Adipose tissue (tissue), 3 donors: Measurements from ENCODE around the gene TEX101. TPM values are rescaled to one million over a fixed set of nuclear protein-coding genes. Genes with fewer than 3 reads are reported as not detected.

ENCODE experiments used
- H3K27ac ChIP-seq: one replicate; pipeline ENCODE4 v1.5.1; 2013; ENCODE audit warnings: low read depth, low read length
- WGBS, 3 donors: extraction: QIAGEN DNeasy Blood & Tissue Kit; methylation state at CpG; one replicate each; pipeline ENCODE4 v1.1.7; 2013; 5-methylcytosine and 5-hydroxymethylcytosine counted together
- polyA plus RNA-seq, 3 donors: library from polyadenylated mRNA; stranded (reverse); fragments of 200-250 nt; gene quantifications; one replicate each; pipeline ENCODE4 v1.2.3, GENCODE V29; 2013
- donor health status: healthy with polysubstance abuse.
- donor health status: Bipolar disorder and iron deficiency.
- donor health status: healthy.

Gene TEX101
- polyA plus RNA-seq, 3 donors: 0.06 TPM; not detected in 2

- H3K27ac ChIP-seq: no peak overlapping the region
- WGBS, 3 donors: 10 to 13% (median 11%) methylated on average over 33 of the region's 33 CpGs
These were observed 49.6 kb downstream of the TEX101 start for GRCh38 chr19:43464134-43464775.

- H3K27ac ChIP-seq: no peak within 1 kb of the TSS
- WGBS, 3 donors: 31 to 40% (median 39%) methylated on average over 24 of the region's 24 CpGs
These were observed 50.9 kb downstream of the TEX101 start, which contains the start of gene LYPD3 for GRCh38 chr19:43465468-43466120. Gene LYPD3, minus strand, starts transcription at chr19:43465608. Its CDS starts 37 bp downstream, at chr19:43465571.

GRCh38 chr19:43466793-43467192 lies 52.1 kb downstream of the TEX101 start:
- H3K27ac ChIP-seq: no peak overlapping the region
- WGBS, 3 donors: 91 to 100% (median 97%) methylated on average over 1 of the region's 1 CpG

GRCh38 chr19:43467276-43467675 lies 52.6 kb downstream of the TEX101 start:
- no peak overlapping the region for H3K27ac ChIP-seq
- WGBS, 3 donors: 80 to 85% (median 82%) methylated on average over 6 of the region's 6 CpGs

- H3K27ac ChIP-seq: no peak overlapping the region
- 72 to 78% (median 74%) methylated on average over 4 of the region's 4 CpGs for WGBS, 3 donors
These were observed 53.0 kb downstream of the TEX101 start for GRCh38 chr19:43467730-43468129.

Other genes with a start within 250 kb of the TEX101 start
- not detected for gene PSG5, start 228.4 kb upstream of the TEX101 start, polyA plus RNA-seq
- under 1 TPM in 1 of 3 donors, not detected in 2; 0.09 TPM for gene PSG4, start 209.3 kb upstream of the TEX101 start, polyA plus RNA-seq
- gene PSG9, start 145.4 kb upstream of the TEX101 start, polyA plus RNA-seq: under 1 TPM in 1 of 3 donors, not detected in 2; 0.34 TPM
- gene CD177, start 61.2 kb upstream of the TEX101 start, polyA plus RNA-seq: 10 to 100 TPM in 1 of 3 donors, 1 to 10 TPM in 1, under 1 TPM in 1; 0.14 to 13.0 (median 7.3) TPM
- 1 to 10 TPM in 2 of 3 donors, under 1 TPM in 1; 0.67 to 7.3 (median 1.0) TPM for gene LYPD3, start 50.7 kb downstream of the TEX101 start, polyA plus RNA-seq
- 1 to 10 TPM; 4.6 to 9.7 (median 9.6) TPM for gene PHLDB3, start 89.9 kb downstream of the TEX101 start, polyA plus RNA-seq
- gene ETHE1, start 112.3 kb downstream of the TEX101 start, polyA plus RNA-seq: 10 to 100 TPM; 43.0 to 60.7 (median 50.5) TPM
- 1 to 10 TPM in 1 of 3 donors, under 1 TPM in 2; 0.53 to 1.8 (median 0.95) TPM for gene ZNF575, start 118.3 kb downstream of the TEX101 start, polyA plus RNA-seq
- gene XRCC1, start 160.6 kb downstream of the TEX101 start, polyA plus RNA-seq: 10 to 100 TPM; 13.6 to 18.6 (median 14.2) TPM
- gene PINLYP, start 160.9 kb downstream of the TEX101 start, polyA plus RNA-seq: 10 to 100 TPM in 1 of 3 donors, 1 to 10 TPM in 2; 2.7 to 22.4 (median 9.6) TPM
- gene IRGQ, start 181.2 kb downstream of the TEX101 start, polyA plus RNA-seq: 1 to 10 TPM; 2.5 to 4.3 (median 3.4) TPM
- 10 to 100 TPM; 10.4 to 15.4 (median 12.3) TPM for gene ZNF576, start 181.7 kb downstream of the TEX101 start, polyA plus RNA-seq
- gene SRRM5, start 197.2 kb downstream of the TEX101 start, polyA plus RNA-seq: under 1 TPM; 0.20 to 0.79 (median 0.22) TPM
- gene ZNF428, start 204.7 kb downstream of the TEX101 start, polyA plus RNA-seq: 10 to 100 TPM; 19.9 to 28.6 (median 25.5) TPM
- gene CADM4, start 225.0 kb downstream of the TEX101 start, polyA plus RNA-seq: 1 to 10 TPM; 1.9 to 7.1 (median 4.2) TPM